Gastrocnemius medialis (tissue), 4 donors: ENCODE data around the gene CCSER1.

Source experiments
- POLR2A ChIP-seq, 2 donors: fragments of 450-650 bp; IDR thresholded peaks; one replicate each; pipeline ENCODE4 v1.6.1; 2017; ENCODE audit warnings: antibody characterized with exemption in 2 of 2, mild to moderate bottlenecking in 2 of 2, moderate library complexity in 2 of 2
- TF ChIP-seq, protein P1 (sequence below), 5 experiments: fragments of 450-650 bp in 3 of 5; fragments of 200-600 bp in 2 of 5; sonication (generic) in 2 of 5; IDR thresholded peaks in 4 of 5; conservative IDR thresholded peaks in 1 of 5; 1 replicate in 4 of 5; 2 replicates in 1 of 5; pipeline ENCODE4 v1.5.1; 2016 to 2019; ENCODE audit warnings: antibody characterized with exemption in 5 of 5, mild to moderate bottlenecking in 3 of 5, moderate library complexity in 3 of 5

DNA sequence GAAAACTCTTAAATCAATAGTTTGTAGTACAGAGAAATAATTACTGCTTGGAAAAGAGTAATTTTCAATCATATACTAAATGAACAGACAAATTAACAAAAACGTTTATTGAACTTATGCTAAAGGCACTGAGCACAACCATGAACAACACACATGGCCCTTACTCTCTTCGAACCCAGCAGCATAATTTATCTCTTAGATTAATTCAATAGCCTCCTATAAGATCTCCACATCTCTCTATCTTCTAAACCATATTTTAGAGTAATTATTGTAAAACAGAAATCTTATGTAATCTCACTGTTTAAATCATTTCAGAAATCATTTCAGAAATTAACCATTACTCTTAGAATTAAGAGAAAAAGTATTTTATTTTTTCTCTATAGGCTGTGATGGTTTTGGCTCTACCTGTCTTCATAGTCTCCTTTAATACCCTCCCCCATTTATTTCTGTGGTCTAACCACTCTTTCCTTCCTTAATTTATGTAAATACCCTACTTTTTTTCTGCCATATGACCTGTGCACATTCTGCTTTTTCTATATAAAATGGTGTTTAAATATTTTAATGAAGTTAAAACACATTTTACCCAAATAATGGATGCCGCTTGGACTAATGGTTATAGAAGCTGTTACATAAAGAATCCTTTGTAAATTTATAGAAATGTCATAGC, 218.5 kb downstream of the CCSER1 start:
- TF ChIP-seq, protein P1, sequence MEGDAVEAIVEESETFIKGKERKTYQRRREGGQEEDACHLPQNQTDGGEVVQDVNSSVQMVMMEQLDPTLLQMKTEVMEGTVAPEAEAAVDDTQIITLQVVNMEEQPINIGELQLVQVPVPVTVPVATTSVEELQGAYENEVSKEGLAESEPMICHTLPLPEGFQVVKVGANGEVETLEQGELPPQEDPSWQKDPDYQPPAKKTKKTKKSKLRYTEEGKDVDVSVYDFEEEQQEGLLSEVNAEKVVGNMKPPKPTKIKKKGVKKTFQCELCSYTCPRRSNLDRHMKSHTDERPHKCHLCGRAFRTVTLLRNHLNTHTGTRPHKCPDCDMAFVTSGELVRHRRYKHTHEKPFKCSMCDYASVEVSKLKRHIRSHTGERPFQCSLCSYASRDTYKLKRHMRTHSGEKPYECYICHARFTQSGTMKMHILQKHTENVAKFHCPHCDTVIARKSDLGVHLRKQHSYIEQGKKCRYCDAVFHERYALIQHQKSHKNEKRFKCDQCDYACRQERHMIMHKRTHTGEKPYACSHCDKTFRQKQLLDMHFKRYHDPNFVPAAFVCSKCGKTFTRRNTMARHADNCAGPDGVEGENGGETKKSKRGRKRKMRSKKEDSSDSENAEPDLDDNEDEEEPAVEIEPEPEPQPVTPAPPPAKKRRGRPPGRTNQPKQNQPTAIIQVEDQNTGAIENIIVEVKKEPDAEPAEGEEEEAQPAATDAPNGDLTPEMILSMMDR (IDR thresholded peaks at IDR 0.05 in 4 of 5, conservative IDR thresholded peaks at IDR 0.05 in 1 of 5) = no peak
- TF ChIP-seq POLR2A (IDR thresholded peaks at IDR 0.05) = no peak
